Endodermal cell (in vitro differentiated cells): ENCODE results near the gene CH25H. TPM values are rescaled to one million over a fixed set of nuclear protein-coding genes. Genes with fewer than 3 reads are reported as not detected.

Experiments
- DNase-seq: peaks from one replicate; pipeline ENCODE4 v3.0.0-alpha.2; 2017
- H3K27ac ChIP-seq: 2 replicates; pipeline ENCODE4 v1.5.1; 2013; ENCODE audit warnings: mild to moderate bottlenecking, low read depth, low read length, moderate library complexity
- H3K27me3 ChIP-seq: 2 replicates; pipeline ENCODE4 v1.6.1; 2013; ENCODE audit warnings: mild to moderate bottlenecking, low read length, moderate library complexity; ENCODE audit not compliant: insufficient read depth, control insufficient read depth, poor library complexity, severe bottlenecking
- H3K36me3 ChIP-seq: 2 replicates; pipeline ENCODE4 v1.7.0; 2013; ENCODE audit warnings: mild to moderate bottlenecking, low read length, moderate library complexity; ENCODE audit not compliant: control insufficient read depth, insufficient read depth
- H3K4me1 ChIP-seq: one replicate; pipeline ENCODE4 v1.7.0; 2013; ENCODE audit warnings: low read length; ENCODE audit not compliant: control insufficient read depth, insufficient read depth
- H3K4me3 ChIP-seq: 2 replicates; pipeline ENCODE4 v1.5.1; 2013; ENCODE audit warnings: mild to moderate bottlenecking, low read length, moderate library complexity
- H3K9ac ChIP-seq: 2 replicates; pipeline ENCODE4 v1.6.1; 2013; ENCODE audit warnings: mild to moderate bottlenecking, low read length, moderate library complexity; ENCODE audit not compliant: poor library complexity, severe bottlenecking; ENCODE audit errors: extremely low read depth
- H3K9me3 ChIP-seq: 2 replicates; pipeline ENCODE4 v1.6.1; 2013; ENCODE audit warnings: mild to moderate bottlenecking, low read length, moderate library complexity; ENCODE audit not compliant: control insufficient read depth
- H3K27ac Mint-ChIP-seq: 2 replicates; pipeline ENCODE4 v1.8.0; 2020; ENCODE audit warnings: mixed read lengths
- H3K27me3 Mint-ChIP-seq: 2 replicates; pipeline ENCODE4 v1.8.0; 2021; ENCODE audit warnings: mild to moderate bottlenecking, mixed read lengths; ENCODE audit not compliant: insufficient read depth
- H3K36me3 Mint-ChIP-seq: 2 replicates; pipeline ENCODE4 v1.8.0; 2020; ENCODE audit warnings: low read depth, mixed read lengths
- H3K4me1 Mint-ChIP-seq: 2 replicates; pipeline ENCODE4 v1.8.0; 2020; ENCODE audit warnings: mixed read lengths
- H3K4me3 Mint-ChIP-seq: 2 replicates; pipeline ENCODE4 v1.8.0; 2020; ENCODE audit warnings: mild to moderate bottlenecking, moderate library complexity, mixed read lengths
- H3K9me3 Mint-ChIP-seq: 2 replicates; pipeline ENCODE4 v1.8.0; 2020; ENCODE audit warnings: mild to moderate bottlenecking, mixed read lengths
- WGBS, 2 experiments: methylation state at CpG; one replicate each; pipeline versions ENCODE4 v1.1.5 to v1.1.7; 2013; ENCODE audit warnings: missing lambda C conversion rate in 2 of 2, mixed read lengths in 1 of 2; ENCODE audit not compliant: insufficient coverage in 1 of 2, insufficient read length in 1 of 2; 5-methylcytosine and 5-hydroxymethylcytosine counted together
- total RNA-seq, 2 donors: library from RNA; stranded (reverse); fragmentation: NEBNext Ultra II Directional in 1 of 2; extraction: Animal tissue kit (Norgen Biotek cat#: 25700) in 1 of 2; gene quantifications; 2 replicates in 1 of 2; 3 replicates in 1 of 2; pipeline ENCODE4 v1.2.1, GENCODE V29; 2021
- TF ChIP-seq, protein P1 (sequence below): fragments of 200-600 bp; sonication (generic); conservative IDR thresholded peaks from 2 replicates; pipeline ENCODE4 v1.5.0; 2021; ENCODE audit warnings: antibody characterized with exemption, mild to moderate bottlenecking

CH25H gene
- total RNA-seq, 2 donors from 2014 or later: not detected

DNA sequence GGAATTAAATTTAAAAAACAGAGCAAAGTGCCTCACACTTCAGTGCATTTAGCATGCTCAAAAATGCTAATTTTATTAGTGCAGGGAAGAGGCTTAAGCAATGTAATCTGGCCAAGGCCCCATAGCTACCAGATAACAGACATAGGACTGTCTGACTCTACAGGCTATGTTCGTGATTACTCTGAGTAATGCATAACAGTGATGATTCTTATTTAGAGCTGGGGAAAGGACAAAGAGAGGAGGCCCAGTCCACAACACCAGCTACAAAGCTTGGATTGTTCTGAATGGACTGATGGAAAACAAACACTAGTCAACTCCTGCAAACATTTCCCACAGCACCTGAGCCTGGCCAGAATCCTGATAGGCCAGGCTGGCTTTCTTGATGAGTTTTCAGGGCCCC is 8.4 kb upstream of the CH25H start:
- no peaks in the 10 kb centered on the region for H3K9me3 Mint-ChIP-seq
- TF ChIP-seq, protein P1, sequence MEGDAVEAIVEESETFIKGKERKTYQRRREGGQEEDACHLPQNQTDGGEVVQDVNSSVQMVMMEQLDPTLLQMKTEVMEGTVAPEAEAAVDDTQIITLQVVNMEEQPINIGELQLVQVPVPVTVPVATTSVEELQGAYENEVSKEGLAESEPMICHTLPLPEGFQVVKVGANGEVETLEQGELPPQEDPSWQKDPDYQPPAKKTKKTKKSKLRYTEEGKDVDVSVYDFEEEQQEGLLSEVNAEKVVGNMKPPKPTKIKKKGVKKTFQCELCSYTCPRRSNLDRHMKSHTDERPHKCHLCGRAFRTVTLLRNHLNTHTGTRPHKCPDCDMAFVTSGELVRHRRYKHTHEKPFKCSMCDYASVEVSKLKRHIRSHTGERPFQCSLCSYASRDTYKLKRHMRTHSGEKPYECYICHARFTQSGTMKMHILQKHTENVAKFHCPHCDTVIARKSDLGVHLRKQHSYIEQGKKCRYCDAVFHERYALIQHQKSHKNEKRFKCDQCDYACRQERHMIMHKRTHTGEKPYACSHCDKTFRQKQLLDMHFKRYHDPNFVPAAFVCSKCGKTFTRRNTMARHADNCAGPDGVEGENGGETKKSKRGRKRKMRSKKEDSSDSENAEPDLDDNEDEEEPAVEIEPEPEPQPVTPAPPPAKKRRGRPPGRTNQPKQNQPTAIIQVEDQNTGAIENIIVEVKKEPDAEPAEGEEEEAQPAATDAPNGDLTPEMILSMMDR: no peak
- Histone ChIP-seq H3K36me3 (no peaks in the 10 kb centered on the region), H3K4me1 (no peaks in the 10 kb centered on the region), H3K9ac (no peak overlapping the region), H3K9me3 (no peaks in the 10 kb centered on the region), H3K27me3 (peaks cover 12% of the 10 kb centered on the region), H3K4me3 (no peak overlapping the region), H3K27ac (no peak overlapping the region)
- no peak overlapping the region for H3K4me3 Mint-ChIP-seq
- H3K27me3 Mint-ChIP-seq: peaks cover 13% of the 10 kb centered on the region
- H3K4me1 Mint-ChIP-seq: peaks cover 10% of the 10 kb centered on the region
- no peaks in the 10 kb centered on the region for H3K36me3 Mint-ChIP-seq
- H3K27ac Mint-ChIP-seq: peak overlapping the region; percentile 35
- WGBS, 2 experiments: 100% methylated on average over 1 of the region's 1 CpG; no CpG with 5 or more reads in 1 of the 2 experiments
- DNase-seq: no peak

DNA sequence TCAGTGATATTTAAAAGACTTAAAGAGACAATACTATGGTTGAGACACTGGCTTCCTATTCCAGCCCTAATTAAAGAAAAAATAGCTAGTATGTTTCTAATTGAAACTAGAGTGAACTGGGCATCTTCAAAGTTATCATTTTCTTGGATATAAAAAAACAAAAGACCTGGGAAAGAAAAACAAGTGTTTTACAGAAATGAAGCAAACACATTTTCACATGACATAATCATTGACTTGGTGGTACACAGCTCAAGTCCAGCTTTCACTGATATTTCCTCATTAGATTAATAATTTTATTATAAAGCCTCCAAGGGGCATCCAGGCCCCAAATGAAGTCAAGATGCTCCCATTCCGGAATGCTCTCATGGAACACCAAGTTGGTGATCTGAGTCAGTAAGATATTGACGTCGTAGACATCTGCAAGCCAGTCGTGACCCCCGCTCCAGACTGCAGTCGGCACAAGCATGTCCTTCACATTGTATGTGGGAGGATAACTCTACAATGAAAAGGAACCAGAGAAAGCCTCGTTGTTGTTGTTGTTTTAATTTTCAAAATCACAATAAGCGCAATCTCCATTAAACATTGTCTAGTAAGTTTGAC is 7.5 kb upstream of the CH25H start:
- H3K9ac ChIP-seq: no peak overlapping the region

DNA sequence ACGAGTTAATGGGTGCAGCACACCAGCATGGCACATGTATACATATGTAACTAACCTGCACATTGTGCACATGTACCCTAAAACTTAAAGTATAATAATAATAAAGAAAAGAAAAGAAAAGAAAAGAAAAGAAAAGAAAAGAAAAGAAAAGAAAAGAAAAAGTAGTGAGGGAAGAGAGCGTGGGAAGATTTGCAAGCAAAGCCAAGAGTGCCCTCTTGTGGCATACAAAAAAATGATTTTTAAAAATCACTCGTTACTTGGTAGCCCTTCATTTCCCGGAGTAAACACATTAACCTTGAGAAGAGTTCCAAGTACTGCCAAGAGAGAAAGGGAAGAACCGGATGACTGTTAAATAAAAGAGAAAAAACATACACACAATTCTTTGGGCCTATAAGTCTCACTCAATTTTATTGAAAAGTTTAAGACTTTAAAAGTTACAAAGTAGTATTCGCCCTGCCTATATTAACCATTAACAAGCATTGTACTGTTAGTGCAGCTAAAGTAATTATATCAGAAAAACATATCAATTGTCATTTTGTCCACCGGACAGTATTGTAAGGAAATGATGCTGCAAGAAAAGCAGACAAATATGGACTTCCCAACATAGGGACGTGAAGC is 6.2 kb upstream of the CH25H start:
- no peaks in the 10 kb centered on the region for H3K9me3 ChIP-seq
- H3K4me1 ChIP-seq: no peaks in the 10 kb centered on the region
- no peak overlapping the region for H3K27ac ChIP-seq
- no peaks in the 10 kb centered on the region for H3K36me3 Mint-ChIP-seq
- no peaks in the 10 kb centered on the region for H3K36me3 ChIP-seq
- H3K27ac Mint-ChIP-seq: no peak overlapping the region
- 52 to 86% methylated on average over 3 to 7 of the region's 8 CpGs for whole genome bisulfite sequencing, 2 experiments
- peaks cover 35% of the 10 kb centered on the region for H3K27me3 Mint-ChIP-seq
- H3K4me3 ChIP-seq: no peak overlapping the region
- no peak for DNase-seq
- no peak overlapping the region for H3K4me3 Mint-ChIP-seq
- H3K9me3 Mint-ChIP-seq: no peaks in the 10 kb centered on the region
- peaks cover 9% of the 10 kb centered on the region for H3K4me1 Mint-ChIP-seq
- peaks cover 34% of the 10 kb centered on the region for H3K27me3 ChIP-seq
- TF ChIP-seq, protein P1: peak; percentile 81
- H3K9ac ChIP-seq: no peak overlapping the region

More for the DNA sequence above, 7.5 kb upstream of the CH25H start:
- Histone ChIP-seq H3K9me3 (no peaks in the 10 kb centered on the region), H3K36me3 (no peaks in the 10 kb centered on the region), H3K4me3 (no peak overlapping the region), H3K27ac (no peak overlapping the region), H3K4me1 (no peaks in the 10 kb centered on the region), H3K27me3 (peaks cover 21% of the 10 kb centered on the region)
- no peak overlapping the region for H3K4me3 Mint-ChIP-seq
- TF ChIP-seq, protein P1: no peak
- H3K9me3 Mint-ChIP-seq: no peaks in the 10 kb centered on the region
- 93 to 94% methylated on average over 6 to 8 of the region's 8 CpGs for WGBS, 2 experiments
- DNase-seq: no peak
- H3K27me3 Mint-ChIP-seq: peaks cover 21% of the 10 kb centered on the region
- H3K4me1 Mint-ChIP-seq: peaks cover 9% of the 10 kb centered on the region
- H3K36me3 Mint-ChIP-seq: no peaks in the 10 kb centered on the region
- H3K27ac Mint-ChIP-seq: no peak overlapping the region
